Measurements from ENCODE around the gene C3orf52.
A peak's percentile ranks its signal among the peaks of the same experiment; 100 is the strongest.
"Not testable (repeated sequence)": the region's sequence is repeated elsewhere in the genome, so short reads cannot be mapped to it uniquely, and the experiment has no call there.

Gene C3orf52

GRCh38 chr3:112047264-112047663 lies 38.9 kb upstream of the C3orf52 start:
- TF ChIP-seq CTCF (conservative IDR thresholded peaks at IDR 0.05; ENCODE audit: low read length), result no peak
- H3K4me3 ChIP-seq (ENCODE audit: low read length), result no peak overlapping the region

GRCh38 chr3:112048911-112049310 lies 37.3 kb upstream of the C3orf52 start:
- no peak for DNase-seq (ENCODE audit: low read depth)
- H3K4me3 ChIP-seq (ENCODE audit: low read length), result no peak overlapping the region
- no peak for TF ChIP-seq CTCF (conservative IDR thresholded peaks at IDR 0.05; ENCODE audit: low read length)

More at GRCh38 chr3:112047264-112047663, 38.9 kb upstream of the C3orf52 start:
- DNase-seq (ENCODE audit: low read depth), result no peak

DNA sequence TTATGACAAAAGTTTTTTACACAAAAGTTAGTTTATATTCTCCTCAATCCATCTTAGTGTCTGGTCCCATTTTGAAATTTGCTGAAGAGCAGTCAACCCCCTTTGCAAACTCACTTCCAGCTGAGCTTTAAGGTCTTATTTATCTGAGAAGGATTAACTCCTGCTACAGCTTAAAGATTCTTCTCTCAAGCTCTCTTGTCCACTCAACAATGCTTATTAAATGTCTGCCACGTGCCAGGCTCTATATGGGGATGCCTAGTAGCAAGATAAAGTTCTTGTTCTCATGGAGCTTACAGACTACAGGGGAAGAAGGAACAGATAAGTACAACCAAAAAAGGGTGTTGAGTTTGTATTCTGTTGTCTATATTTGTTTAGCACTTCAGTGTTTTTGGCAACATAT lies 33.0 kb upstream of the C3orf52 start:
- DNase-seq (ENCODE audit: low read depth), result no peak
- TF ChIP-seq CTCF (conservative IDR thresholded peaks at IDR 0.05; ENCODE audit: low read length), result no peak
- H3K4me3 ChIP-seq (ENCODE audit: low read length), result no peak overlapping the region

- H3K4me3 ChIP-seq (ENCODE audit: low read length), result no peak overlapping the region
- DNase-seq (ENCODE audit: low read depth), result peak; percentile 53
- TF ChIP-seq CTCF (conservative IDR thresholded peaks at IDR 0.05; ENCODE audit: low read length), result no peak
Observed at GRCh38 chr3:112056451-112056929, 29.7 kb upstream of the C3orf52 start.

DNA sequence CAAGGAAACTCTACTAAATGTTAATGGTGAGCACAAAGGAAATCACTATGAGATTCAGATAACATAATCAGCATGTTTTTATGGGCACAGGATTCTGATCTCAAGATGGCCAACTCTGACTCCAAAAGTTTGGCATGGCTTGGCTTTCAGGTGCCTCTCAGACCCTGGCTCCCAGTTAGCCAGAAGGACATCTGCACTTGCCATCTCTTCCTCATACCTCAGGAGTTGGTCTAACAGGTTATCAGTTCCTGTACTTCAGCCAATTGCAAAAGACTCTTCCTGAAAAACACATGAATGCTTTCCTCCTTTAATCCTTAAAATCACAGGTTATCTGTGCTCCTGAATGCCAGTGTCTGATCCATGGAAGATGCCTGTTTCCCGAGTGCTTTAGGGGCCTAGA lies 26.7 kb upstream of the C3orf52 start:
- no peak for TF ChIP-seq CTCF (conservative IDR thresholded peaks at IDR 0.05; ENCODE audit: low read length)
- no peak overlapping the region for H3K4me3 ChIP-seq (ENCODE audit: low read length)
- DNase-seq (ENCODE audit: low read depth), result no peak

- H3K4me3 ChIP-seq (ENCODE audit: low read length), result no peak overlapping the region
- DNase-seq (ENCODE audit: low read depth), result peak; percentile 63
- no peak for TF ChIP-seq CTCF (conservative IDR thresholded peaks at IDR 0.05; ENCODE audit: low read length)
Observed at GRCh38 chr3:112061152-112061551, 25.0 kb upstream of the C3orf52 start.

GRCh38 chr3:112072387-112073060 lies 13.7 kb upstream of the C3orf52 start:
- H3K4me3 ChIP-seq (ENCODE audit: low read length); DNase-seq (ENCODE audit: low read depth): not testable (repeated sequence)
